NCI-H1092 (cell line): ENCODE data around the gene FAM151B.
"Not testable (repeated sequence)": the region's sequence is repeated elsewhere in the genome, so short reads cannot be mapped to it uniquely, and the experiment has no call there.

Experiments used
- DNase-seq: peaks from one replicate; lab custom pipeline; 2025; lab: John Stamatoyannopoulos, UW

Gene FAM151B

GRCh38 chr5:80504833-80505232 lies 16.9 kb downstream of the FAM151B start:
- DNase-seq: no peak

- DNase-seq: no peak
Measured at GRCh38 chr5:80507663-80508062, 19.8 kb downstream of the FAM151B start.

GRCh38 chr5:80508844-80509243 lies 20.9 kb downstream of the FAM151B start:
- no peak for DNase-seq

- no peak for DNase-seq
Measured at GRCh38 chr5:80509362-80509761, 21.5 kb downstream of the FAM151B start.

- DNase-seq: no peak
Measured at GRCh38 chr5:80516826-80517225, 28.9 kb downstream of the FAM151B start.

GRCh38 chr5:80540691-80541090 lies 52.8 kb downstream of the FAM151B start:
- no peak for DNase-seq

- DNase-seq: no peak
Measured at GRCh38 chr5:80541392-80541791, 53.5 kb downstream of the FAM151B start.

- no peak for DNase-seq
Measured at GRCh38 chr5:80554646-80555045, 66.7 kb downstream of the FAM151B start.

GRCh38 chr5:80555099-80555498 lies 67.2 kb downstream of the FAM151B start:
- no peak for DNase-seq

GRCh38 chr5:80559244-80559643 lies 71.3 kb downstream of the FAM151B start:
- no peak for DNase-seq

GRCh38 chr5:80565330-80565729 lies 77.4 kb downstream of the FAM151B start:
- no peak for DNase-seq

- no peak for DNase-seq
Measured at GRCh38 chr5:80566711-80567259, 78.9 kb downstream of the FAM151B start.

- DNase-seq: no peak
Measured at GRCh38 chr5:80568251-80568650, 80.4 kb downstream of the FAM151B start.

GRCh38 chr5:80569086-80569960 lies 81.4 kb downstream of the FAM151B start:
- no peak for DNase-seq

- no peak for DNase-seq
Measured at GRCh38 chr5:80569961-80570786, 82.3 kb downstream of the FAM151B start, which contains the start of gene ANKRD34B. Gene ANKRD34B, minus strand, starts transcription at chr5:80570280. Its CDS starts 10,261 bp downstream, at chr5:80560019.

GRCh38 chr5:80573062-80573461 lies 85.2 kb downstream of the FAM151B start:
- no peak for DNase-seq

- no peak for DNase-seq
Measured at GRCh38 chr5:80576383-80576782, 88.5 kb downstream of the FAM151B start.

GRCh38 chr5:80577707-80578106 lies 89.8 kb downstream of the FAM151B start:
- no peak for DNase-seq

- no peak for DNase-seq
Measured at GRCh38 chr5:80579050-80579449, 91.2 kb downstream of the FAM151B start.

- not testable (repeated sequence) for DNase-seq
Measured at GRCh38 chr5:80580291-80580690, 92.4 kb downstream of the FAM151B start.

- no peak for DNase-seq
Measured at GRCh38 chr5:80584770-80585169, 96.9 kb downstream of the FAM151B start.

- no peak for DNase-seq
Measured at GRCh38 chr5:80588858-80589540, 101.1 kb downstream of the FAM151B start.
